Psoas muscle (tissue), 8 donors: ENCODE results near the gene ELMO1. TPM values are rescaled to one million over a fixed set of nuclear protein-coding genes. Genes with fewer than 3 reads are reported as not detected.

ENCODE experiments used
- ATAC-seq, 4 donors: fragments of 200-7000 bp; cut with Tn5 transposase; one replicate each; pipeline ENCODE4 v1.9.1; 2020; ENCODE audit warnings: moderate library complexity in 3 of 4, mild to moderate bottlenecking in 2 of 4
- DNase-seq, 2 donors: peaks; one replicate each; pipeline ENCODE4 v3.0.0-alpha.2; 2020
- H3K27ac ChIP-seq: fragments of 200-600 bp; one replicate; pipeline ENCODE4 v1.8.0; 2022
- H3K27me3 ChIP-seq, 3 donors: fragments of 200-600 bp in 1 of 3; one replicate each; pipeline versions ENCODE4 v1.6.1 to v1.8.0; 2013 to 2022; ENCODE audit warnings: low read length in 2 of 3, mild to moderate bottlenecking in 2 of 3, moderate library complexity in 1 of 3; ENCODE audit not compliant: insufficient read depth in 3 of 3
- H3K36me3 ChIP-seq, 2 donors: fragments of 200-600 bp in 1 of 2; one replicate each; pipeline versions ENCODE4 v1.6.1 to v1.8.0; 2013 to 2022; ENCODE audit warnings: low read depth in 1 of 2, mild to moderate bottlenecking in 1 of 2, moderate library complexity in 1 of 2; ENCODE audit not compliant: insufficient read depth in 1 of 2
- H3K4me1 ChIP-seq: fragments of 200-600 bp; one replicate; pipeline ENCODE4 v1.8.0; 2022
- H3K4me3 ChIP-seq: fragments of 200-600 bp; one replicate; pipeline ENCODE4 v1.8.0; 2022; ENCODE audit warnings: mild to moderate bottlenecking
- H3K9me3 ChIP-seq: fragments of 200-600 bp; one replicate; pipeline ENCODE4 v1.8.0; 2022
- WGBS, 3 donors: extraction: QIAGEN DNeasy Blood & Tissue Kit; methylation state at CpG; one replicate each; pipeline versions ENCODE4 v1.1.6 to v1.1.7; 2013; 5-methylcytosine and 5-hydroxymethylcytosine counted together
- intact Hi-C, 2 donors: fragments of 100-400 bp; cut with DNase I; formaldehyde crosslinking; loops; one replicate each; pipeline versions ENCODE4 v1.11.0 to v1.14.2; 2022
- polyA plus RNA-seq, 3 donors: library from polyadenylated mRNA; stranded (reverse); fragments of 200-250 nt; gene quantifications; one replicate each; pipeline ENCODE4 v1.2.3, GENCODE V29; 2013
- total RNA-seq, 4 donors: library from RNA; stranded (reverse); fragmentation: NEBNext Ultra II Directional in 2 of 4; extraction: Animal tissue kit (Norgen Biotek cat#: 25700) in 2 of 4; gene quantifications; one replicate each; pipeline versions ENCODE4 v1.2.1 to v1.2.4, GENCODE V29; 2021 to 2023
- TF ChIP-seq, protein P1 (sequence below): fragments of 200-600 bp; IDR thresholded peaks from one replicate; pipeline ENCODE4 v1.8.0; 2022; ENCODE audit warnings: antibody characterized with exemption
- donor health status: healthy with polysubstance abuse.
- donor health status: DM: no; HTN: no; CAD: no; lungs with moderate emphysema.
- donor health status: Bipolar disorder and iron deficiency.
- donor health status: healthy.
- donor health status: DM: yes; HTN: yes; CAD: no.
- donor health status: DM: no; HTN: no; CAD: no.
- donor health status: DM: no; HTN: no; CAD: no.
- donor health status: DM: yes; HTN: yes; CAD: no.

The ELMO1 gene
- total and polyA plus RNA-seq, 7 donors = 2.8 to 8.1 (median 6.9) TPM

DNA sequence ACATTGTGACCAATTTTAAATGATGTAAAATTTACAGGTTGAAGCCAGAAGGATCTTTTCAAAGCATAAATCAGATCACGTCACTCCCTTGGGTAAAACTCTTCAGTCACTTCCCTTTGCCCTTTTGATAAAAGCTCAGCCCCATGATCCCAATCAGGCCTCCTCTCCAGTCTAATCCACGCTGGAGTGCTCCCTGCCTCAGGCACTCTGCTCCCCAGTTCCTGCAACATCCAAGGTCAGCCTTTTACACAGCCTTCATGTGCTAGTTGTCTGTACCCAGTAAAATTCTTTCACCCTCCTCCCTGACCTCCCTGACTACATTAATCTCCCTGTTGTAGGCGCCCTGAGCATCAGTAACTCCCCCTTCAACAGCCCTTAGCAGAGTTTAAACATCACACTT, 14.1 kb downstream of the ELMO1 start:
- Histone ChIP-seq H3K27ac (no peak overlapping the region), H3K36me3 (no peaks in the 10 kb centered on the region), H3K9me3 (no peaks in the 10 kb centered on the region), H3K27me3 (no peaks in the 10 kb centered on the region), H3K4me3 (no peak overlapping the region), H3K4me1 (no peaks in the 10 kb centered on the region)
- DNase-seq (no peak), ATAC-seq (no peak)
- TF ChIP-seq, protein P1, sequence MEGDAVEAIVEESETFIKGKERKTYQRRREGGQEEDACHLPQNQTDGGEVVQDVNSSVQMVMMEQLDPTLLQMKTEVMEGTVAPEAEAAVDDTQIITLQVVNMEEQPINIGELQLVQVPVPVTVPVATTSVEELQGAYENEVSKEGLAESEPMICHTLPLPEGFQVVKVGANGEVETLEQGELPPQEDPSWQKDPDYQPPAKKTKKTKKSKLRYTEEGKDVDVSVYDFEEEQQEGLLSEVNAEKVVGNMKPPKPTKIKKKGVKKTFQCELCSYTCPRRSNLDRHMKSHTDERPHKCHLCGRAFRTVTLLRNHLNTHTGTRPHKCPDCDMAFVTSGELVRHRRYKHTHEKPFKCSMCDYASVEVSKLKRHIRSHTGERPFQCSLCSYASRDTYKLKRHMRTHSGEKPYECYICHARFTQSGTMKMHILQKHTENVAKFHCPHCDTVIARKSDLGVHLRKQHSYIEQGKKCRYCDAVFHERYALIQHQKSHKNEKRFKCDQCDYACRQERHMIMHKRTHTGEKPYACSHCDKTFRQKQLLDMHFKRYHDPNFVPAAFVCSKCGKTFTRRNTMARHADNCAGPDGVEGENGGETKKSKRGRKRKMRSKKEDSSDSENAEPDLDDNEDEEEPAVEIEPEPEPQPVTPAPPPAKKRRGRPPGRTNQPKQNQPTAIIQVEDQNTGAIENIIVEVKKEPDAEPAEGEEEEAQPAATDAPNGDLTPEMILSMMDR = no peak
- intact Hi-C loops = no loop called here
- WGBS, 3 donors = 76 to 91% (median 81%) methylated on average over 3 of the region's 3 CpGs

DNA sequence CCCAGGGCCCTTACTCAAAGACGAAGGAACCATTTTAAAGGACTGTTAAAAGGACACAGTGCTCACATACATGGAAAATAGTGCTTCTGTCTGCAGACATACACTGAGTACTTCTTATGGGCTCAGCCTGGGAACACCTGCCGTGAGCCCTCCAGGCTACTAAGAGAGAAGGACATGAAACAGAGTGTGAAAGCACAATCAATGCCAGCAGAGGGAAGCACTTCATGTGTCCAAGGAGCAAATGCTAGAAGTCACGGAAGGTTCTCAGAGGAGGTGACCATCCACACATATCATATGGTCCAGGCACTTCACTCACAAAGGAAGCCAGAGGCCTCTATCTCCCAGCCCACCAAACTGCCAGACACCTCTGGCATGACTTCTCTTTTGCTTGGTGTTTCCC, 15.5 kb downstream of the ELMO1 start:
- TF ChIP-seq, protein P1 = no peak
- intact Hi-C loops = no loop called here
- Histone ChIP-seq H3K9me3 (no peaks in the 10 kb centered on the region), H3K4me1 (no peaks in the 10 kb centered on the region), H3K27ac (no peak overlapping the region), H3K4me3 (no peak overlapping the region), H3K36me3 (no peaks in the 10 kb centered on the region), H3K27me3 (no peaks in the 10 kb centered on the region)
- ATAC-seq (no peak), DNase-seq (no peak)
- WGBS, 3 donors = 50 to 63% (median 59%) methylated on average over 3 of the region's 3 CpGs

DNA sequence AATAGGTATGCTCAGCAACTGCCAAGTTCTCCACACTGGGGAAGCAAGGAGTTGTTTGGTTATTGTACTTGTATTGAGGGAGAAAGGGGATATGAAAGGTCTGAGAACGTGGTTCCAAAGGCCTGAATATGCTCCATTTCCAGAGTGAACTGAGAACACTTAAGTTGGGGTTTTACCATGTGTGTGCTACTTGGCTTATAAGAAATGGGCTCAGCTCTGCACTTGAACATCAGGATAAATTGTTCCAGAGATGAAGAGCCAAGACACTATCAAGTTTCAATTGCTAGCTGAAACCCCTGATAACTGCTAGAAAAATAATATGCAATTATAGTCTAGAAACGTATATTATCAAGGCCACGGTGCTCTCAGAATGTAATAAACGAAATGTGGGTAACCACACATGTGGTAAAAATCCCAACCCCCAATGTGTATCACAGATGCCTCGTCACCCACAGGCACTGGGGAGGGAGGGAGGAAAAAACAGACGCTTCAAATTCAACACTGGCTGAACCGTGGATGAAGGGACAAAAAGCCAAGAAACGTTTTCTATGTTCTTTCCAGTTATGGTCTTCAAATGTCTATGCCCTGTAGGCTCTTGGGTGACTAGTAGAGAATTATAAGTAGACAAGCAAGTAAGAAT, 16.3 kb downstream of the ELMO1 start:
- H3K27me3 ChIP-seq = no peaks in the 10 kb centered on the region
- no peak overlapping the region for H3K4me3 ChIP-seq
- no peaks in the 10 kb centered on the region for H3K4me1 ChIP-seq
- H3K9me3 ChIP-seq = no peaks in the 10 kb centered on the region
- no peak for DNase-seq
- H3K36me3 ChIP-seq = no peaks in the 10 kb centered on the region
- no peak for ATAC-seq
- intact Hi-C loops = no loop called here
- TF ChIP-seq, protein P1 = no peak
- H3K27ac ChIP-seq = no peak overlapping the region
- 17 to 34% (median 19%) methylated on average over 8 of the region's 8 CpGs for WGBS, 3 donors

DNA sequence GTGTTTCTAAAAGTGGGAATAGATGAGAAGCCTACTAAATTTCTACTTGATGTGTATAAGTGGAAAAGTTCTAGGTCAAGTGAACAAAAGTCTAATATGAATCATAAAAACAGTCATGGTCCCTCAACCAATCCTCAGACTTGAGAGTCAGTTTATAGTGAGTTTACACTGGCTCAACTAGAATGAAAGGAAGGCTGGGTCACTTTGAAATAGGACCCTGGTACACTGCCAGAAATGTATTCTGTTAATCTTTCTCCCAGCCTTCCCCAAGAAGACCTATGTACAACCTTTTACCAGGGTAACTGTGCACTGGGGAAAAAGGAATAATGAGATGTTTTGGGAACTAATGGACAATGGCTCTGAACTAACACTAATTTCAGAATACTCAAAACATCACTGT, 17.3 kb downstream of the ELMO1 start:
- Histone ChIP-seq H3K4me3 (no peak overlapping the region), H3K27ac (no peak overlapping the region), H3K9me3 (no peaks in the 10 kb centered on the region), H3K36me3 (no peaks in the 10 kb centered on the region), H3K4me1 (no peaks in the 10 kb centered on the region), H3K27me3 (no peaks in the 10 kb centered on the region)
- intact Hi-C loops = no loop called here
- ATAC-seq (no peak), DNase-seq (no peak)
- TF ChIP-seq, protein P1 = no peak

DNA sequence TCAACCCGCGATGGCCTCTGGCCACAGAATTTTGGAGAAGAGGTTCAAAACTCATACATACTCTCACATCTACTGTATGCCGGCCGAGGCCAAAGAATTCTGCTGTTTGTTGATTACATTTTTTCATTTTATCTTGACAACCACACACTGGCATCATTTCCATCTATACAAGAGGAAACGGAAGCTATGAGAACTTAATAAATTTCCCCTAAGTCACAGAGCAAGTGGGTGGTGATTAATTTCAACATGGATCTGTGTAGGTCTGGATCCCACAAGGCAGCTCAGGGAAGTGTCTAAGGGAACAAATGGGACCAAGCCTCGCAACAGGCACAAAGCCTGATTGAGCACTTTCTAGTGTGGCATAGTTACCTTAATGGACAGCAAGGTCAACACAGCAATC, 18.0 kb downstream of the ELMO1 start:
- H3K36me3 ChIP-seq = no peaks in the 10 kb centered on the region
- no peaks in the 10 kb centered on the region for H3K4me1 ChIP-seq
- DNase-seq (no peak), ATAC-seq (no peak)
- H3K4me3 ChIP-seq = no peak overlapping the region
- no peaks in the 10 kb centered on the region for H3K9me3 ChIP-seq
- H3K27me3 ChIP-seq = no peaks in the 10 kb centered on the region
- TF ChIP-seq, protein P1 = no peak
- H3K27ac ChIP-seq = no peak overlapping the region
- intact Hi-C loops = no loop called here
- 89 to 94% (median 93%) methylated on average over 6 of the region's 6 CpGs for WGBS, 3 donors
